Endothelial cell of umbilical vein (primary cell): Measurements from ENCODE around the gene CFAP46. TPM values are rescaled to one million over a fixed set of nuclear protein-coding genes. Genes with fewer than 3 reads are reported as not detected.

ENCODE experiments used
- BruUV-seq: library from RNA; stranded (reverse); fragments of 400-500 nt; replicated peaks from 2 replicates; lab custom pipeline; 2021; lab: Mats Ljungman, UMichigan
- CTCF ChIA-PET: fragments of 300-600, 350-600 bp; sonication (Branson Sonifier 250); formaldehyde crosslinking; loops from one replicate; lab custom pipeline; 2021; ENCODE audit warnings: antibody characterized with exemption, inconsistent platforms; lab: Charles Lee
- POLR2A ChIA-PET: fragments of 300-600, 350-600 bp; sonication (Branson Sonifier 250); formaldehyde crosslinking; loops from one replicate; lab custom pipeline; 2021; ENCODE audit warnings: antibody characterized with exemption, inconsistent platforms; lab: Charles Lee
- DNase-seq: peaks from one replicate; pipeline ENCODE4 v3.0.0-alpha.2; 2011; ENCODE audit warnings: low read depth, low spot score
- FAIRE-seq: peaks from 2 replicates; lab custom pipeline; 2011; peaks lifted over from hg19 to GRCh38; lab: Jason Lieb, UNC
- H2AFZ ChIP-seq: 2 replicates; pipeline ENCODE4 v1.6.0; 2012; ENCODE audit warnings: low read depth, low read length, control low read depth, inconsistent platforms
- H3K27ac ChIP-seq: 2 replicates; pipeline ENCODE4 v1.5.1; 2011; ENCODE audit warnings: low read depth, mild to moderate bottlenecking, control low read depth, low read length, moderate library complexity; ENCODE audit not compliant: insufficient read depth
- H3K27me3 ChIP-seq, 2 experiments: 2 replicates each; pipeline versions ENCODE4 v1.6.0 to v1.6.1; 2011; ENCODE audit warnings: low read length in 2 of 2, mixed read lengths in 1 of 2; ENCODE audit not compliant: control insufficient read depth in 2 of 2, insufficient read depth in 2 of 2
- H3K36me3 ChIP-seq, 2 experiments: 2 replicates in 1 of 2; 3 replicates in 1 of 2; pipeline ENCODE4 v1.5.1; 2011; ENCODE audit warnings: low read length in 2 of 2, mild to moderate bottlenecking in 1 of 2, moderate library complexity in 1 of 2; ENCODE audit not compliant: control insufficient read depth in 2 of 2, insufficient read depth in 2 of 2; ENCODE audit errors: extremely low read depth in 1 of 2
- H3K4me1 ChIP-seq: 3 replicates; pipeline ENCODE4 v1.5.1; 2011; ENCODE audit warnings: mild to moderate bottlenecking, low read length; ENCODE audit not compliant: control insufficient read depth, insufficient read depth; ENCODE audit errors: extremely low read depth
- H3K4me2 ChIP-seq: 2 replicates; pipeline ENCODE4 v1.6.1; 2011; ENCODE audit warnings: low read length, control low read depth, mixed read lengths; ENCODE audit not compliant: insufficient read depth
- H3K4me3 ChIP-seq, 3 experiments: fragments of 200-600 bp in 1 of 3; sonication (generic), shearing (Covaris generic) in 1 of 3; replicated peaks in 1 of 3; 2 replicates each; pipeline ENCODE4 v1.5.1; 2011 to 2016; ENCODE audit warnings: control low read depth in 3 of 3, low read length in 3 of 3, mild to moderate bottlenecking in 2 of 3, inconsistent platforms in 1 of 3, low read depth in 1 of 3, moderate library complexity in 1 of 3; ENCODE audit not compliant: insufficient read depth in 1 of 3
- H3K79me2 ChIP-seq: 2 replicates; pipeline ENCODE4 v1.6.0; 2012; ENCODE audit warnings: low read length, inconsistent platforms; ENCODE audit not compliant: control insufficient read depth, insufficient read depth
- H3K9ac ChIP-seq: replicated peaks from 2 replicates; pipeline ENCODE3; 2011; ENCODE audit warnings: low read length, control low read depth; ENCODE audit not compliant: insufficient read depth; ENCODE audit errors: extremely low read depth
- H3K9me1 ChIP-seq: replicated peaks from 3 replicates; pipeline ENCODE4 v1.6.0; 2011; ENCODE audit warnings: mild to moderate bottlenecking, low read length; ENCODE audit not compliant: control insufficient read depth, insufficient read depth; ENCODE audit errors: extremely low read depth
- H3K9me3 ChIP-seq: replicated peaks from 2 replicates; pipeline ENCODE4 v1.5.1; 2012; ENCODE audit warnings: low read length, inconsistent platforms; ENCODE audit not compliant: control insufficient read depth, insufficient read depth
- H4K20me1 ChIP-seq: replicated peaks from 2 replicates; pipeline ENCODE3; 2011; ENCODE audit warnings: mild to moderate bottlenecking, low read length; ENCODE audit not compliant: control insufficient read depth, insufficient read depth; ENCODE audit errors: extremely low read depth
- CTCF ChIP-seq, 2 donors: IDR thresholded peaks; 1 replicate in 1 of 2; 2 replicates in 1 of 2; pipeline ENCODE4 v1.5.1; 2011; ENCODE audit warnings: low read length in 2 of 2, mild to moderate bottlenecking in 2 of 2, moderate library complexity in 2 of 2, control low read depth in 1 of 2, inconsistent platforms in 1 of 2, low read depth in 1 of 2; ENCODE audit not compliant: insufficient read depth in 1 of 2; ENCODE audit errors: extremely low read depth in 1 of 2
- EZH2 ChIP-seq: IDR thresholded peaks from 2 replicates; pipeline ENCODE4 v1.6.1; 2012; ENCODE audit warnings: borderline replicate concordance, low read depth, mild to moderate bottlenecking, moderate library complexity, low read length, inconsistent platforms; ENCODE audit not compliant: severe bottlenecking
- FOS ChIP-seq: IDR thresholded peaks from 2 replicates; pipeline ENCODE4 v1.6.1; 2011; ENCODE audit warnings: mild to moderate bottlenecking, low read length, moderate library complexity, borderline replicate concordance; ENCODE audit not compliant: insufficient read depth
- GATA2 ChIP-seq: IDR thresholded peaks from 2 replicates; pipeline ENCODE4 v1.7.0; 2011; ENCODE audit warnings: low read depth, mild to moderate bottlenecking, moderate library complexity, mixed read lengths, low read length; ENCODE audit not compliant: insufficient read length, insufficient read depth
- MAX ChIP-seq: IDR thresholded peaks from 2 replicates; pipeline ENCODE4 v1.6.1; 2011; ENCODE audit not compliant: insufficient read depth, insufficient read length
- MYC ChIP-seq: IDR thresholded peaks from one replicate; pipeline ENCODE4 v1.6.1; 2011; ENCODE audit warnings: mild to moderate bottlenecking, low read depth, low read length
- dilution Hi-C: fragments of 300-500 bp; cut with MboI; formaldehyde crosslinking; loops from one replicate; pipeline ENCODE4 v1.15.0; 2019; ENCODE audit warnings: low sequenced_read_pairs; ENCODE audit not compliant: extremely low pct_ligation_motif_present
- intact Hi-C: fragments of 100-400 bp; cut with micrococcal nuclease; formaldehyde crosslinking; loops from one replicate; pipeline ENCODE4 v1.10.0; 2022
- polyA plus RNA-seq, 4 experiments: library from polyadenylated mRNA; depleted of rRNA in 3 of 4; stranded (reverse) in 3 of 4; unstranded in 1 of 4; fragments of >200 nt; gene quantifications; 2 replicates each; pipeline versions ENCODE4 v1.2.1 to v1.2.3, GENCODE V29; 2011 to 2012; ENCODE audit warnings: missing spikeins in 1 of 4
- total RNA-seq: library from RNA; stranded (reverse); gene quantifications from 2 replicates; pipeline ENCODE4 v1.2.3, GENCODE V29; 2021

Gene CFAP46
- total and polyA plus RNA-seq, 2 donors (not counting 3 experiments of a cell fraction or from before 2014, with no cell fraction given): 0.75 to 0.98 TPM

GRCh38 chr10:132770061-132771021 lies 172.0 kb downstream of the CFAP46 start:
- BruUV-seq: no TSS peak
- no peak overlapping the region for H3K4me2 ChIP-seq
- intact Hi-C loops: no loop called here

More at GRCh38 chr10:132770061-132771021, 172.0 kb downstream of the CFAP46 start:
- DNase-seq (no peak), FAIRE-seq (no peak)
- H3K79me2 ChIP-seq: no peaks in the 10 kb centered on the region
- POLR2A ChIA-PET: no interaction called here
- H3K9ac ChIP-seq: no peak overlapping the region
- no peaks in the 10 kb centered on the region for H4K20me1 ChIP-seq
- no peaks in the 10 kb centered on the region for H3K27me3 ChIP-seq
- no peaks in the 10 kb centered on the region for H3K36me3 ChIP-seq
- TF ChIP-seq GATA2 (no peak), FOS (no peak), CTCF (IDR thresholded peaks at IDR 0.05; ENCODE audit: extremely low read depth in 1 of 2, insufficient read depth in 1 of 2, low read depth in 1 of 2, low read length in 2 of 2) (no peak), MAX (no peak), MYC (no peak), EZH2 (no peak)
- no peak overlapping the region for H3K27ac ChIP-seq
- dilution Hi-C loops: no loop called here
- H3K9me3 ChIP-seq: no peaks in the 10 kb centered on the region
- H2AFZ ChIP-seq: no peak overlapping the region
- no peak overlapping the region for H3K4me3 ChIP-seq
- no peaks in the 10 kb centered on the region for H3K9me1 ChIP-seq
- CTCF ChIA-PET: interaction anchor here (1.0 to 1.2 kb wide), 2 partner anchors 23 to 115 kb away, joined by 3 read pairs; no protein-coding TSS in a partner anchor
- H3K4me1 ChIP-seq: no peaks in the 10 kb centered on the region
